ENCODE data around the gene SPACA6. TPM values are rescaled to one million over a fixed set of nuclear protein-coding genes. Genes with fewer than 3 reads are reported as not detected.

SPACA6 gene
- total and polyA plus RNA-seq, 2 donors (not counting 1 experiment from before 2014, with no cell fraction given) = 5.5 to 8.6 TPM

DNA sequence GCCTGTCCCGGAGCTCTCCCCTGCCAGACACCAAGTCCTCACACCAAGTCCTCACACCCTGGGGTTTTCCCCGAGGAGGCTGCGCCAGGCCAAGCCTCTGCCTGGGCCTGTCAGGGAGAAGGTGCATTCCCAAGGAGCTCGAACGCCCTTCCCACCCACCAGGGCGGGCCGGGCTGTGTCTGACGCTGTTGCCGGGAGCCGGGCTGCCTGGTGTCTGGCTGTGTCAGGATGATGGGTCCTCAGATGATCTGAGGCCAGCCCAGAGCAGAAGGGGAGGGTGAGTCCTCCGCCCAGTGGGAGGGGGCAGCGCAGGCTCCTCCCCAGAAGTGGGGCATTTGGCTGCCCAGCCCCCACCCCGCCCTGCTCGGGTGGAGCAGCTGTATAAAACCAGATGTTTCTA is 32.9 kb downstream of the SPACA6 start:
- DNase-seq (ENCODE audit: low read depth in 2 of 2) = peak; percentile 73 to 77
- peaks cover 9% of the 10 kb centered on the region for H3K27me3 ChIP-seq (ENCODE audit: control insufficient read depth, insufficient read depth, low read length)
- H3K4me2 ChIP-seq (ENCODE audit: extremely low read depth, insufficient read depth, low read length) = no peak overlapping the region
- no peak overlapping the region for H3K4me3 ChIP-seq (replicated peaks in 1 of 4; ENCODE audit: control extremely low read depth in 1 of 4, insufficient read depth in 1 of 4, low read depth in 3 of 4, low read length in 4 of 4)
- no peak overlapping the region for H3K9ac ChIP-seq (ENCODE audit: insufficient read depth, low read length)
- peaks cover 6% of the 10 kb centered on the region for H3K4me1 ChIP-seq (ENCODE audit: control insufficient read depth, extremely low read depth, insufficient read depth, low read length)
- TF ChIP-seq, protein P1, sequence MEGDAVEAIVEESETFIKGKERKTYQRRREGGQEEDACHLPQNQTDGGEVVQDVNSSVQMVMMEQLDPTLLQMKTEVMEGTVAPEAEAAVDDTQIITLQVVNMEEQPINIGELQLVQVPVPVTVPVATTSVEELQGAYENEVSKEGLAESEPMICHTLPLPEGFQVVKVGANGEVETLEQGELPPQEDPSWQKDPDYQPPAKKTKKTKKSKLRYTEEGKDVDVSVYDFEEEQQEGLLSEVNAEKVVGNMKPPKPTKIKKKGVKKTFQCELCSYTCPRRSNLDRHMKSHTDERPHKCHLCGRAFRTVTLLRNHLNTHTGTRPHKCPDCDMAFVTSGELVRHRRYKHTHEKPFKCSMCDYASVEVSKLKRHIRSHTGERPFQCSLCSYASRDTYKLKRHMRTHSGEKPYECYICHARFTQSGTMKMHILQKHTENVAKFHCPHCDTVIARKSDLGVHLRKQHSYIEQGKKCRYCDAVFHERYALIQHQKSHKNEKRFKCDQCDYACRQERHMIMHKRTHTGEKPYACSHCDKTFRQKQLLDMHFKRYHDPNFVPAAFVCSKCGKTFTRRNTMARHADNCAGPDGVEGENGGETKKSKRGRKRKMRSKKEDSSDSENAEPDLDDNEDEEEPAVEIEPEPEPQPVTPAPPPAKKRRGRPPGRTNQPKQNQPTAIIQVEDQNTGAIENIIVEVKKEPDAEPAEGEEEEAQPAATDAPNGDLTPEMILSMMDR (conservative IDR thresholded peaks at IDR 0.05 in 1 of 2, IDR thresholded peaks at IDR 0.05 in 1 of 2; ENCODE audit: low read depth in 1 of 2, low read length in 2 of 2) = no peak
- TF ChIP-seq EZH2 (IDR thresholded peaks at IDR 0.05; ENCODE audit: low read length, missing control alignments) = no peak
- H3K79me2 ChIP-seq (ENCODE audit: control insufficient read depth, insufficient read depth, low read length) = no peaks in the 10 kb centered on the region
- H3K9me3 ChIP-seq (ENCODE audit: control insufficient read depth, insufficient read depth, low read depth, low read length) = no peaks in the 10 kb centered on the region
- H2AFZ ChIP-seq (ENCODE audit: low read length) = no peak overlapping the region
- H3K36me3 ChIP-seq (ENCODE audit: control insufficient read depth, insufficient read depth, low read length) = no peaks in the 10 kb centered on the region
- no peaks in the 10 kb centered on the region for H4K20me1 ChIP-seq (ENCODE audit: control insufficient read depth, extremely low read depth, insufficient read depth, low read length)
- H3K27ac ChIP-seq (ENCODE audit: insufficient read depth, low read length) = peak overlapping the region; percentile 47

DNA sequence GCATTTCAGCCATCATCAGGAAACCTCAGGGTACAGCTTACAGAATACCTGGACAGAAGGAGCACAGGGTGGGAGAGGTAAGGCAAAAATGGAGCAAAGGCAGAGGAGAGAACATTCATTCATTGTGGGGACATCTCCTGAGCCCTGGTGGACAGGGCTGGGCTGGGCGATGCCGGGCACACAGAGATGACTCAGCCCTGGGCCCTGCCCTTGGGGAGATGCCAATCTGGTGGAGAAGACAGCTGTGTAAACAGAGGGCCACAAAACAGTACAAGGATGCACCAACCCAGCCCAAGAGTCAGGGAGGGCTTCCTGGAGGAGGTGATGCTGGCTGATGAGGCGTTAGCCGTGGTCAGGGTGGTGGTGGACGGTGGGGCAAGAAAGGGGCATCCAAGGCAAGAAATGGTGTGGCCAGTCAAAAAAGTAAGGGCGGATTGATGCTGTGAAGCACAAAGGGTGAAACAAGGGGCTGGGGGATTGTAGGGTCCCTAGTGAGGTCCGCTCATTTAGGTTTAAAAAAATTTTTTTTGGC is 34.3 kb downstream of the SPACA6 start:
- Histone ChIP-seq H3K9ac (ENCODE audit: insufficient read depth, low read length) (no peak overlapping the region), H3K4me3 (replicated peaks in 1 of 4; ENCODE audit: control extremely low read depth in 1 of 4, insufficient read depth in 1 of 4, low read depth in 3 of 4, low read length in 4 of 4) (no peak overlapping the region), H2AFZ (ENCODE audit: low read length) (no peak overlapping the region), H3K36me3 (ENCODE audit: control insufficient read depth, insufficient read depth, low read length) (no peaks in the 10 kb centered on the region), H3K9me3 (ENCODE audit: control insufficient read depth, insufficient read depth, low read depth, low read length) (no peaks in the 10 kb centered on the region), H4K20me1 (ENCODE audit: control insufficient read depth, extremely low read depth, insufficient read depth, low read length) (no peaks in the 10 kb centered on the region), H3K4me1 (ENCODE audit: control insufficient read depth, extremely low read depth, insufficient read depth, low read length) (peaks cover 6% of the 10 kb centered on the region), H3K4me2 (ENCODE audit: extremely low read depth, insufficient read depth, low read length) (no peak overlapping the region), H3K27me3 (ENCODE audit: control insufficient read depth, insufficient read depth, low read length) (peaks cover 8% of the 10 kb centered on the region), H3K79me2 (ENCODE audit: control insufficient read depth, insufficient read depth, low read length) (no peaks in the 10 kb centered on the region), H3K27ac (ENCODE audit: insufficient read depth, low read length) (no peak overlapping the region)
- TF ChIP-seq, protein P1 (conservative IDR thresholded peaks at IDR 0.05 in 1 of 2, IDR thresholded peaks at IDR 0.05 in 1 of 2; ENCODE audit: low read depth in 1 of 2, low read length in 2 of 2) = no peak
- TF ChIP-seq EZH2 (IDR thresholded peaks at IDR 0.05; ENCODE audit: low read length, missing control alignments) = no peak
- peak; percentile 41 to 60 for DNase-seq (ENCODE audit: low read depth in 2 of 2)

DNA sequence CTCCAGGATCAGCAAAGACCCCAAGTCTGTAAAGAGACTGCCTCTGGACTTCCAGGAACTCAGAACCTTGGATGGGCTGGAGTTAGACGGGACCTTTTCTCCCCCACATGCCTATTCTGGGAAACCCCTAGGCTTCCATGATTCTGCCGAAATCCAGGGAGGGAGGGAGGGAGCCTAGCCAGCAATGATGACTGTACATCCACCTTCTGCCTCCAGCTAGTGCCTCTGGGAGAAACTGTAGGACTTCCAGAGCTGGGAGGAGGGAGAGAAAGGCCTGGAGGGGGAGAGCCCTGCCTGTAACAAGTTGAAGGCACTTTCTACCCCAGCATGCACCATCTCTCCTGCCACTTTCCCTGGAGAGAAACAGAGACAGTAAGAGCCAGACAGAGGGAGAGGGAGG is 36.7 kb downstream of the SPACA6 start:
- H3K4me2 ChIP-seq (ENCODE audit: extremely low read depth, insufficient read depth, low read length) = no peak overlapping the region
- DNase-seq (ENCODE audit: low read depth in 2 of 2) = peak in 1 of 2 donors; percentile 50

More for the DNA sequence above, 36.7 kb downstream of the SPACA6 start:
- peaks cover 6% of the 10 kb centered on the region for H3K4me1 ChIP-seq (ENCODE audit: control insufficient read depth, extremely low read depth, insufficient read depth, low read length)
- TF ChIP-seq, protein P1 (conservative IDR thresholded peaks at IDR 0.05 in 1 of 2, IDR thresholded peaks at IDR 0.05 in 1 of 2; ENCODE audit: low read depth in 1 of 2, low read length in 2 of 2) = no peak
- TF ChIP-seq EZH2 (IDR thresholded peaks at IDR 0.05; ENCODE audit: low read length, missing control alignments) = no peak
- H3K9me3 ChIP-seq (ENCODE audit: control insufficient read depth, insufficient read depth, low read depth, low read length) = no peaks in the 10 kb centered on the region
- H3K4me3 ChIP-seq (replicated peaks in 1 of 4; ENCODE audit: control extremely low read depth in 1 of 4, insufficient read depth in 1 of 4, low read depth in 3 of 4, low read length in 4 of 4) = no peak overlapping the region
- no peaks in the 10 kb centered on the region for H4K20me1 ChIP-seq (ENCODE audit: control insufficient read depth, extremely low read depth, insufficient read depth, low read length)
- H3K79me2 ChIP-seq (ENCODE audit: control insufficient read depth, insufficient read depth, low read length) = no peaks in the 10 kb centered on the region
- H3K27ac ChIP-seq (ENCODE audit: insufficient read depth, low read length) = no peak overlapping the region
- H3K27me3 ChIP-seq (ENCODE audit: control insufficient read depth, insufficient read depth, low read length) = no peaks in the 10 kb centered on the region
- no peaks in the 10 kb centered on the region for H3K36me3 ChIP-seq (ENCODE audit: control insufficient read depth, insufficient read depth, low read length)
- no peak overlapping the region for H2AFZ ChIP-seq (ENCODE audit: low read length)
- no peak overlapping the region for H3K9ac ChIP-seq (ENCODE audit: insufficient read depth, low read length)

All from fibroblast of lung (primary cell).